GM18868 (cell line): Measurements from ENCODE around the gene RDX.

Source experiments
- ATAC-seq: cut with Tn5 transposase; IDR thresholded peaks from one replicate; pipeline ENCODE4 v1.9.1; 2021; ENCODE audit warnings: mild to moderate bottlenecking, moderate library complexity; ENCODE audit not compliant: unreplicated experiment

The RDX gene

GRCh38 chr11:110176366-110177085, 119.9 kb downstream of the RDX start:
- no peak for ATAC-seq

GRCh38 chr11:110174645-110175310, 121.6 kb downstream of the RDX start:
- ATAC-seq = no peak

- ATAC-seq = peak; percentile 68
Observed at GRCh38 chr11:110173811-110174644, 122.4 kb downstream of the RDX start.

GRCh38 chr11:110172468-110173065, 123.8 kb downstream of the RDX start:
- no peak for ATAC-seq

GRCh38 chr11:110169738-110170137, 126.7 kb downstream of the RDX start:
- no peak for ATAC-seq

- ATAC-seq = no peak
Observed at GRCh38 chr11:110168033-110168803, 128.2 kb downstream of the RDX start.

- ATAC-seq = no peak
Observed at GRCh38 chr11:110165039-110165925, 131.1 kb downstream of the RDX start.

- ATAC-seq = no peak
Observed at GRCh38 chr11:110162216-110162615, 134.2 kb downstream of the RDX start.

GRCh38 chr11:110161061-110161460, 135.4 kb downstream of the RDX start:
- ATAC-seq = no peak

GRCh38 chr11:110160437-110160836, 136.0 kb downstream of the RDX start:
- ATAC-seq = no peak

- no peak for ATAC-seq
Observed at GRCh38 chr11:110160016-110160415, 136.4 kb downstream of the RDX start.

- no peak for ATAC-seq
Observed at GRCh38 chr11:110159476-110159875, 136.9 kb downstream of the RDX start.

GRCh38 chr11:110158317-110159200, 137.9 kb downstream of the RDX start:
- no peak for ATAC-seq

- no peak for ATAC-seq
Observed at GRCh38 chr11:110156503-110156902, 139.9 kb downstream of the RDX start.

- ATAC-seq = no peak
Observed at GRCh38 chr11:110153474-110153873, 142.9 kb downstream of the RDX start.

GRCh38 chr11:110152199-110152598, 144.2 kb downstream of the RDX start:
- ATAC-seq = no peak

GRCh38 chr11:110148775-110149744, 147.4 kb downstream of the RDX start:
- ATAC-seq = peak; percentile 76
